ENCODE data around the gene MRPS12. TPM values are rescaled to one million over a fixed set of nuclear protein-coding genes. Genes with fewer than 3 reads are reported as not detected.

Gene MRPS12
- total RNA-seq, 1 experiment from 2014 or later = 84.8 TPM

GRCh38 chr19:38913958-38914357 is 16.8 kb upstream of the MRPS12 start:
- no TSS peak for BruUV-seq (replicated peaks)
- no peak for DNase-seq
- Histone ChIP-seq H3K27ac (no peak overlapping the region), H3K4me1 (replicated peaks; ENCODE audit: insufficient read depth) (no peaks in the 10 kb centered on the region), H3K4me3 (no peak overlapping the region), H3K4me2 (no peak overlapping the region), H4K20me1 (ENCODE audit: insufficient read depth) (no peaks in the 10 kb centered on the region), H3K79me2 (ENCODE audit: low read depth) (no peaks in the 10 kb centered on the region), H3K9me3 (ENCODE audit: insufficient read depth, low read depth) (no peaks in the 10 kb centered on the region), H3F3A (ENCODE audit: insufficient read depth, low read depth) (peaks cover 8% of the 10 kb centered on the region; the same call in 1 of the 2 replicates), H3K27me3 (ENCODE audit: insufficient read depth, low read depth) (no peaks in the 10 kb centered on the region), H3K9me2 (ENCODE audit: insufficient read depth) (no peaks in the 10 kb centered on the region), H2AFZ (no peak overlapping the region), H3K36me3 (ENCODE audit: low read depth) (no peaks in the 10 kb centered on the region)
- CTCF ChIA-PET = interaction anchor here (0.6 kb wide), 1 partner anchor 1138 kb away, joined by 4 read pairs; no protein-coding TSS in a partner anchor
- intact Hi-C loops (cut with micrococcal nuclease; ENCODE audit: unreplicated experiment) = no loop called here
- POLR2A ChIA-PET (ENCODE audit: unreplicated experiment) = no interaction called here
- TF ChIP-seq, protein P1, sequence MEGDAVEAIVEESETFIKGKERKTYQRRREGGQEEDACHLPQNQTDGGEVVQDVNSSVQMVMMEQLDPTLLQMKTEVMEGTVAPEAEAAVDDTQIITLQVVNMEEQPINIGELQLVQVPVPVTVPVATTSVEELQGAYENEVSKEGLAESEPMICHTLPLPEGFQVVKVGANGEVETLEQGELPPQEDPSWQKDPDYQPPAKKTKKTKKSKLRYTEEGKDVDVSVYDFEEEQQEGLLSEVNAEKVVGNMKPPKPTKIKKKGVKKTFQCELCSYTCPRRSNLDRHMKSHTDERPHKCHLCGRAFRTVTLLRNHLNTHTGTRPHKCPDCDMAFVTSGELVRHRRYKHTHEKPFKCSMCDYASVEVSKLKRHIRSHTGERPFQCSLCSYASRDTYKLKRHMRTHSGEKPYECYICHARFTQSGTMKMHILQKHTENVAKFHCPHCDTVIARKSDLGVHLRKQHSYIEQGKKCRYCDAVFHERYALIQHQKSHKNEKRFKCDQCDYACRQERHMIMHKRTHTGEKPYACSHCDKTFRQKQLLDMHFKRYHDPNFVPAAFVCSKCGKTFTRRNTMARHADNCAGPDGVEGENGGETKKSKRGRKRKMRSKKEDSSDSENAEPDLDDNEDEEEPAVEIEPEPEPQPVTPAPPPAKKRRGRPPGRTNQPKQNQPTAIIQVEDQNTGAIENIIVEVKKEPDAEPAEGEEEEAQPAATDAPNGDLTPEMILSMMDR (conservative IDR thresholded peaks at IDR 0.05) = no peak
- no peak for TF ChIP-seq EZH2 (IDR thresholded peaks at IDR 0.05; ENCODE audit: low read depth)

DNA sequence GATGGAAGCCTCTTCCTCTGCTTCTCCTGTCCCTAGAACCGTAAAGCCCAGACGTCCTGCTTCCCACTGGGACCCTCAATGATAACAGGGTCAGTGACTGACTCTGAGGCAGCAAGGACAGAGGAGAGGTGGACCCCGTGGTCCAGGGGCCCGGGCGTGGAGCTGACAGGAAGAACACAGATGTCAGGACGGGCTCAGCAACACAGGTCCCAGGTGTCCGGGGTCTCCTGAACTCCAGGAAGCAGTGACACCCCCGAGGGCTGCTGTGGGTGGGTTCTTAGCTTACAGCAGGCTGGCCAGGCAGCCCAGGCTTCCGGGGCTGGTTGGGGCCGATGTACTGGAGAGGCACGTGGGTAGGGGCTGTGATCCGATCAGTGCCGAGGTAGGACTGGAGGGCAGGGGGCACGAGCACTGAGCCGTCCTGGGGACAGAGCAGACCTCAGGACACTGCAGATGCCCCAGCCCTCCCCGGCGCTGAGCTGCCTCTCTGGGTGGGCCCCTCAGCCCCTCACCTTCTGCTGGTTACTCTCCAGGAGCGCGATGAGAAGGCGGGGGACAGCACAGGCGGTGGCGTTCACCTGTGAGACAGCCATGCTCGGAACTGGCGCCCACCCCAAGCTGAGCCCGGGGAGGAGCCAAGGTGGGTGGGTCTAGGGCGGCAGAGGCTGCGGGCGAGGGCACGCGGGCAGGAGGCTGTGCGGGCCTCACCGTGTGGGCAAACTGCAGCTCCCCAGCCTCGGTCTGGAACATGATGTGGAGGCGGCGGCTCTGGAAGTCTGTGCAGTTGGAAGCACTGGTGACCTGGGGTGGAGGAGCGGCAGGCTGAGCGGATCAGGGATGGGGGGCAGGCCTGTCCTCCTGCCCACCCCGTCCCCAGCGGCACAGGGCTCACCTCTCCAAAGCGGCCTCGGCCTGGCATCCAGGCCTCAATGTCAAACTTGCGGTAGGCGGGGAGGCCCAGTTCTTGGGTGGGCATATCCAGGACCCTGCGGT is 15.1 kb upstream of the MRPS12 start:
- H3K4me3 ChIP-seq = no peak overlapping the region
- H3K36me3 ChIP-seq (ENCODE audit: low read depth) = no peaks in the 10 kb centered on the region
- intact Hi-C loops (cut with micrococcal nuclease; ENCODE audit: unreplicated experiment) = no loop called here
- H3K4me1 ChIP-seq (replicated peaks; ENCODE audit: insufficient read depth) = no peaks in the 10 kb centered on the region
- H3K27ac ChIP-seq = no peak overlapping the region
- no peak for DNase-seq
- H2AFZ ChIP-seq = no peak overlapping the region
- H3K9me2 ChIP-seq (ENCODE audit: insufficient read depth) = no peaks in the 10 kb centered on the region
- no peaks in the 10 kb centered on the region for H3K9me3 ChIP-seq (ENCODE audit: insufficient read depth, low read depth)
- POLR2A ChIA-PET (ENCODE audit: unreplicated experiment) = no interaction called here
- CTCF ChIA-PET = interaction anchor here (0.5 kb wide), 1 partner anchor 183 kb away, joined by 6 read pairs; no protein-coding TSS in a partner anchor
- H3F3A ChIP-seq (ENCODE audit: insufficient read depth, low read depth) = peaks cover 13% of the 10 kb centered on the region; the same call in 1 of the 2 replicates
- H3K79me2 ChIP-seq (ENCODE audit: low read depth) = no peaks in the 10 kb centered on the region
- no peaks in the 10 kb centered on the region for H4K20me1 ChIP-seq (ENCODE audit: insufficient read depth)
- H3K4me2 ChIP-seq = no peak overlapping the region
- no peaks in the 10 kb centered on the region for H3K27me3 ChIP-seq (ENCODE audit: insufficient read depth, low read depth)
- no peak for TF ChIP-seq EZH2 (IDR thresholded peaks at IDR 0.05; ENCODE audit: low read depth)
- TF ChIP-seq, protein P1 (conservative IDR thresholded peaks at IDR 0.05) = no peak
- BruUV-seq (replicated peaks) = no TSS peak

- H3K27me3 ChIP-seq (ENCODE audit: insufficient read depth, low read depth) = no peaks in the 10 kb centered on the region
- peaks cover 13% of the 10 kb centered on the region; the same call in 1 of the 2 replicates for H3F3A ChIP-seq (ENCODE audit: insufficient read depth, low read depth)
- BruUV-seq (replicated peaks) = no TSS peak
- no peak overlapping the region for H2AFZ ChIP-seq
- no peaks in the 10 kb centered on the region for H4K20me1 ChIP-seq (ENCODE audit: insufficient read depth)
- H3K4me2 ChIP-seq = no peak overlapping the region
- DNase-seq = no peak
- H3K4me1 ChIP-seq (replicated peaks; ENCODE audit: insufficient read depth) = no peaks in the 10 kb centered on the region
- ChIA-PET CTCF (no interaction called here), POLR2A (ENCODE audit: unreplicated experiment) (no interaction called here)
- H3K9me2 ChIP-seq (ENCODE audit: insufficient read depth) = no peaks in the 10 kb centered on the region
- TF ChIP-seq, protein P1 (conservative IDR thresholded peaks at IDR 0.05) = no peak
- TF ChIP-seq EZH2 (IDR thresholded peaks at IDR 0.05; ENCODE audit: low read depth) = no peak
- H3K36me3 ChIP-seq (ENCODE audit: low read depth) = no peaks in the 10 kb centered on the region
- H3K9me3 ChIP-seq (ENCODE audit: insufficient read depth, low read depth) = no peaks in the 10 kb centered on the region
- intact Hi-C loops (cut with micrococcal nuclease; ENCODE audit: unreplicated experiment) = no loop called here
- no peaks in the 10 kb centered on the region for H3K79me2 ChIP-seq (ENCODE audit: low read depth)
- H3K27ac ChIP-seq = no peak overlapping the region
- no peak overlapping the region for H3K4me3 ChIP-seq
Measured at GRCh38 chr19:38917516-38917915, 13.2 kb upstream of the MRPS12 start.

Data from PC-9 (cell line).